Thoracic aorta (tissue), 2 donors: ENCODE measurements around the gene ALKBH5. TPM values are rescaled to one million over a fixed set of nuclear protein-coding genes. Genes with fewer than 3 reads are reported as not detected.
A peak's percentile ranks its signal among the peaks of the same experiment; 100 is the strongest.

ENCODE experiments used
- ATAC-seq: fragments of 150-250 bp; one replicate; pipeline ENCODE4 v1.8.0; 2017; ENCODE audit warnings: low read depth; ENCODE audit not compliant: insufficient number of reproducible peaks, low FRiP score
- DNase-seq: peaks from one replicate; pipeline ENCODE4 v3.0.0-alpha.2; 2020; ENCODE audit warnings: low spot score
- H3K27ac ChIP-seq, 2 donors: fragments of 200-600 bp; sonication (generic); 1 replicate in 1 of 2; 2 replicates in 1 of 2; pipeline ENCODE4 v1.5.1; 2016; ENCODE audit warnings: mild to moderate bottlenecking in 2 of 2, moderate library complexity in 2 of 2
- H3K27me3 ChIP-seq: fragments of 200-600 bp; sonication (generic); replicated peaks from 2 replicates; pipeline ENCODE4 v1.6.0; 2016; ENCODE audit warnings: mild to moderate bottlenecking; ENCODE audit not compliant: insufficient read depth
- H3K36me3 ChIP-seq: fragments of 200-600 bp; sonication (generic); one replicate; pipeline ENCODE4 v1.5.1; 2016
- H3K4me1 ChIP-seq, 2 donors: fragments of 200-600 bp; sonication (generic); 1 replicate in 1 of 2; 2 replicates in 1 of 2; pipeline versions ENCODE4 v1.5.1 to v1.6.0; 2016; ENCODE audit warnings: low read depth in 2 of 2, mild to moderate bottlenecking in 1 of 2; ENCODE audit not compliant: control insufficient read depth in 1 of 2
- H3K4me3 ChIP-seq: fragments of 200-600 bp; sonication (generic); 2 replicates; pipeline ENCODE4 v1.5.1; 2016; ENCODE audit warnings: mild to moderate bottlenecking
- H3K9me3 ChIP-seq: fragments of 200-600 bp; sonication (generic); 2 replicates; pipeline ENCODE4 v1.5.1; 2016
- CTCF ChIP-seq: fragments of 200-600 bp; sonication (generic); IDR thresholded peaks from one replicate; pipeline ENCODE4 v1.5.1; 2019; ENCODE audit warnings: antibody characterized with exemption
- total RNA-seq, 2 donors: library from RNA; depleted of rRNA; stranded (reverse); fragments of >200 nt; gene quantifications; one replicate each; pipeline versions ENCODE4 v1.1.0 to v1.2.3, GENCODE V29; 2016

Gene ALKBH5
- total RNA-seq, 2 donors from 2014 or later = 89.6 to 105 TPM

- H3K27ac ChIP-seq = no peak overlapping the region
- peaks cover 9 to 20% of the 10 kb centered on the region in 2 donors for H3K4me1 ChIP-seq
- DNase-seq (no peak), ATAC-seq (peak; percentile 19)
- no peaks in the 10 kb centered on the region for H3K9me3 ChIP-seq
- TF ChIP-seq CTCF = no peak
- H3K27me3 ChIP-seq = no peaks in the 10 kb centered on the region
- no peaks in the 10 kb centered on the region for H3K36me3 ChIP-seq
- H3K4me3 ChIP-seq = peak overlapping the region; percentile 81
Measured at GRCh38 chr17:18225642-18226283, 42.1 kb downstream of the ALKBH5 start.

GRCh38 chr17:18226284-18226945 is 42.8 kb downstream of the ALKBH5 start:
- no peak for TF ChIP-seq CTCF
- Histone ChIP-seq H3K36me3 (no peaks in the 10 kb centered on the region), H3K9me3 (no peaks in the 10 kb centered on the region), H3K27ac (no peak overlapping the region), H3K4me3 (peak overlapping the region; percentile 81), H3K27me3 (no peaks in the 10 kb centered on the region), H3K4me1 (peaks cover 9 to 20% of the 10 kb centered on the region in 2 donors)
- ATAC-seq = no peak
- DNase-seq = no peak

GRCh38 chr17:18227635-18228034 is 44.0 kb downstream of the ALKBH5 start:
- DNase-seq (no peak), ATAC-seq (no peak)
- Histone ChIP-seq H3K27me3 (no peaks in the 10 kb centered on the region), H3K27ac (no peak overlapping the region), H3K4me1 (peaks cover 9 to 20% of the 10 kb centered on the region in 2 donors), H3K4me3 (no peak overlapping the region), H3K36me3 (peaks cover under 1% of the 10 kb centered on the region), H3K9me3 (no peaks in the 10 kb centered on the region)
- no peak for TF ChIP-seq CTCF

GRCh38 chr17:18228176-18228682 is 44.6 kb downstream of the ALKBH5 start:
- no peak for TF ChIP-seq CTCF
- Histone ChIP-seq H3K9me3 (no peaks in the 10 kb centered on the region), H3K36me3 (peaks cover 7% of the 10 kb centered on the region), H3K4me3 (no peak overlapping the region), H3K4me1 (peaks cover 9 to 20% of the 10 kb centered on the region in 2 donors), H3K27me3 (no peaks in the 10 kb centered on the region), H3K27ac (no peak overlapping the region)
- DNase-seq = no peak
- ATAC-seq = no peak

- peaks cover 9 to 20% of the 10 kb centered on the region in 2 donors for H3K4me1 ChIP-seq
- TF ChIP-seq CTCF = no peak
- no peaks in the 10 kb centered on the region for H3K27me3 ChIP-seq
- H3K4me3 ChIP-seq = no peak overlapping the region
- ATAC-seq (no peak), DNase-seq (no peak)
- peaks cover 10% of the 10 kb centered on the region for H3K36me3 ChIP-seq
- no peaks in the 10 kb centered on the region for H3K9me3 ChIP-seq
- H3K27ac ChIP-seq = no peak overlapping the region
Measured at GRCh38 chr17:18229254-18229653, 45.6 kb downstream of the ALKBH5 start.
